ENCODE data around the gene ZC3H12C.

The ZC3H12C gene

GRCh38 chr11:110100476-110101240 lies 7.5 kb downstream of the ZC3H12C start:
- no peak for DNase-seq

- no peak for DNase-seq
Measured at GRCh38 chr11:110106713-110107274, 13.6 kb downstream of the ZC3H12C start.

GRCh38 chr11:110110854-110111253 lies 17.7 kb downstream of the ZC3H12C start:
- no peak for DNase-seq

- DNase-seq, result no peak
Measured at GRCh38 chr11:110112457-110112856, 19.3 kb downstream of the ZC3H12C start.

- DNase-seq, result no peak
Measured at GRCh38 chr11:110113505-110113904, 20.3 kb downstream of the ZC3H12C start.

GRCh38 chr11:110113973-110114372 lies 20.8 kb downstream of the ZC3H12C start:
- no peak for DNase-seq

GRCh38 chr11:110119317-110119716 lies 26.1 kb downstream of the ZC3H12C start:
- DNase-seq, result no peak

- DNase-seq, result no peak
Measured at GRCh38 chr11:110121204-110121603, 28.0 kb downstream of the ZC3H12C start.

- no peak for DNase-seq
Measured at GRCh38 chr11:110123003-110123402, 29.8 kb downstream of the ZC3H12C start.

GRCh38 chr11:110124605-110125004 lies 31.4 kb downstream of the ZC3H12C start:
- no peak for DNase-seq

GRCh38 chr11:110125632-110126031 lies 32.4 kb downstream of the ZC3H12C start:
- no peak for DNase-seq

GRCh38 chr11:110126936-110127335 lies 33.7 kb downstream of the ZC3H12C start:
- DNase-seq, result no peak

- no peak for DNase-seq
Measured at GRCh38 chr11:110128161-110128560, 35.0 kb downstream of the ZC3H12C start.

GRCh38 chr11:110130642-110131238 lies 37.5 kb downstream of the ZC3H12C start:
- DNase-seq, result peak; percentile 57

GRCh38 chr11:110131386-110132123 lies 38.4 kb downstream of the ZC3H12C start:
- DNase-seq, result no peak

GRCh38 chr11:110133160-110133559 lies 40.0 kb downstream of the ZC3H12C start:
- no peak for DNase-seq

- no peak for DNase-seq
Measured at GRCh38 chr11:110134110-110134509, 40.9 kb downstream of the ZC3H12C start.

GRCh38 chr11:110141812-110142211 lies 48.6 kb downstream of the ZC3H12C start:
- DNase-seq, result no peak

GRCh38 chr11:110147962-110148709 lies 54.9 kb downstream of the ZC3H12C start:
- no peak for DNase-seq

- no peak for DNase-seq
Measured at GRCh38 chr11:110148775-110149744, 55.9 kb downstream of the ZC3H12C start.

- DNase-seq, result no peak
Measured at GRCh38 chr11:110152199-110152598, 59.0 kb downstream of the ZC3H12C start.

- no peak for DNase-seq
Measured at GRCh38 chr11:110153474-110153873, 60.3 kb downstream of the ZC3H12C start.
